ENCODE results near the gene XRRA1. TPM values are rescaled to one million over a fixed set of nuclear protein-coding genes. Genes with fewer than 3 reads are reported as not detected.
"Not testable (repeated sequence)": the region's sequence is repeated elsewhere in the genome, so short reads cannot be mapped to it uniquely, and the experiment has no call there.

The XRRA1 gene
- total RNA-seq, 1 donor from 2014 or later: 9.6 TPM

DNA sequence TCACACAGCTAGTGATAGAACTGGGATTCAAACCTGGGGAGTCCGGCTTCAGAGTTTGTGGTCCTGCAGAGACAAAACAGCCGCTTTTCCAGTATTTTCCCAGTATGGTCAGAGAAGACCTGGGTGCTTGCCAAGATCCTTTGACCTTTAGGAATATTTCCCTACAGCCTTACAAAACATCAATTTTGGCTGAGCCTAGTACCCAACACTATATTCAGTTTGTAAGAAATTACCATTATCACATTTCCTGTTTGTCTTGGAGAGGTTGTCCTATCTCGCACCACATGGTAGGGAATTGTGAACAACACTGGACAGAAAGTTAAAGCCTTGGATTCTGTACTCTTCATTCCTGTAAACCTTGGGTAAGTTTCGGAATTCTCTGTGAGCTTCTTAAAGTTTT lies 29.1 kb upstream of the XRRA1 start:
- Histone ChIP-seq H3K27ac (no peak overlapping the region), H3K9me3 (no peaks in the 10 kb centered on the region), H3K36me3 (peaks cover 0 to 23% of the 10 kb centered on the region in 2 donors), H3K4me1 (no peaks in the 10 kb centered on the region), H3K4me3 (no peak overlapping the region), H3K27me3 (no peaks in the 10 kb centered on the region)
- no peak for TF ChIP-seq POLR2AphosphoS5 (IDR thresholded peaks at IDR 0.05; ENCODE audit: insufficient read depth in 1 of 2, low read depth in 1 of 2)
- TF ChIP-seq, protein P1, sequence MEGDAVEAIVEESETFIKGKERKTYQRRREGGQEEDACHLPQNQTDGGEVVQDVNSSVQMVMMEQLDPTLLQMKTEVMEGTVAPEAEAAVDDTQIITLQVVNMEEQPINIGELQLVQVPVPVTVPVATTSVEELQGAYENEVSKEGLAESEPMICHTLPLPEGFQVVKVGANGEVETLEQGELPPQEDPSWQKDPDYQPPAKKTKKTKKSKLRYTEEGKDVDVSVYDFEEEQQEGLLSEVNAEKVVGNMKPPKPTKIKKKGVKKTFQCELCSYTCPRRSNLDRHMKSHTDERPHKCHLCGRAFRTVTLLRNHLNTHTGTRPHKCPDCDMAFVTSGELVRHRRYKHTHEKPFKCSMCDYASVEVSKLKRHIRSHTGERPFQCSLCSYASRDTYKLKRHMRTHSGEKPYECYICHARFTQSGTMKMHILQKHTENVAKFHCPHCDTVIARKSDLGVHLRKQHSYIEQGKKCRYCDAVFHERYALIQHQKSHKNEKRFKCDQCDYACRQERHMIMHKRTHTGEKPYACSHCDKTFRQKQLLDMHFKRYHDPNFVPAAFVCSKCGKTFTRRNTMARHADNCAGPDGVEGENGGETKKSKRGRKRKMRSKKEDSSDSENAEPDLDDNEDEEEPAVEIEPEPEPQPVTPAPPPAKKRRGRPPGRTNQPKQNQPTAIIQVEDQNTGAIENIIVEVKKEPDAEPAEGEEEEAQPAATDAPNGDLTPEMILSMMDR (IDR thresholded peaks at IDR 0.05): no peak
- no peak for TF ChIP-seq POLR2A (IDR thresholded peaks at IDR 0.05)
- intact Hi-C loops (cut with DNase I): no loop called here
- no peak for DNase-seq (ENCODE audit: extremely low spot score in 2 of 2)

DNA sequence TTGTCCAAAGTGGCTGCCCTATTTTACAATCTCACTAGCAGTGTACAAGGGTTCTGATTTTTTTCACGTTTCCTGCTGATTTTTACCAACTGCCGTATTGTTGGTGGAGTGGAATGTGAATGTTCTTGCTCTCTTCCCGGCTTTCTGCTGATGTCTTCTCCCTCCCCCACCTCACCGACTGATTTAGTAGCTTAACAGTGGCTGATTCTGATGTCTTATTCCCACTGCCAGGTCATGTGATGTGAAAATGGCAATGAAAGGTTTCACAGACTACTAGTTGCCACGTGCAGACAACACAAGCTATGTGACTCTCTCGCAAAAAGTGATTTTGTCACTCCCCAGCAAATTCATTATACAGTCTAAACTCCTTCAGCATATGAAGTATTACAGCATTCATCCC lies 22.5 kb upstream of the XRRA1 start:
- Histone ChIP-seq H3K4me1 (no peaks in the 10 kb centered on the region), H3K27me3 (no peaks in the 10 kb centered on the region), H3K36me3 (peaks cover 0 to 51% of the 10 kb centered on the region in 2 donors), H3K27ac (no peak overlapping the region), H3K9me3 (no peaks in the 10 kb centered on the region), H3K4me3 (no peak overlapping the region)
- intact Hi-C loops (cut with DNase I): no loop called here
- no peak for DNase-seq (ENCODE audit: extremely low spot score in 2 of 2)
- TF ChIP-seq, protein P1 (IDR thresholded peaks at IDR 0.05): no peak
- TF ChIP-seq POLR2A (IDR thresholded peaks at IDR 0.05) (no peak), POLR2AphosphoS5 (IDR thresholded peaks at IDR 0.05; ENCODE audit: insufficient read depth in 1 of 2, low read depth in 1 of 2) (no peak)

DNA sequence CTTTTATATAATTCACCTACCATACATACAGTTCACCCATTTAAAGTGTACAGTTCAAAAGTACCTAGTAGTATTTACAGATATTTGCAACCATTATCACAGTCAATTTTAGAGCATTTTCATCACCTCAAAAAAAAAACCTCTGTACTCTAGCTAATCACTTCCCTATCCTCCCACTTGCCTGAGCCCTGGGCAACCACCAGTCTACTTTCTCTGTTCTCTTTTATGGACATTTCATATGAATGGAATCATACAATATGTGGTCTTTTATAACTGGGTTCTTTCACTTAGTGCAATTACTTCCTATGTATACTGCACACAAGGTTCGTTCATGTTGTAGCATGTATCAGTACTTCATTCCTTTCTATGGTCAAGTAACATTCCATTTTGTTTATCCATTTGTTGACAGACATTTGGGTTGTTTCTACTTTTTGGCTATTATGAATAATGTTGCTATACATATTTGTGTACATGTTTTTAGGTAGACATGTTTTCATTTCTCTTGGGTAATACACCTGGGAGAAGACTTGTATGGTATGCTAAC lies 22.0 kb upstream of the XRRA1 start:
- no peak for DNase-seq (ENCODE audit: extremely low spot score in 2 of 2)
- intact Hi-C loops (cut with DNase I): no loop called here
- no peak for TF ChIP-seq POLR2AphosphoS5 (IDR thresholded peaks at IDR 0.05; ENCODE audit: insufficient read depth in 1 of 2, low read depth in 1 of 2)
- TF ChIP-seq POLR2A (IDR thresholded peaks at IDR 0.05): no peak
- TF ChIP-seq, protein P1 (IDR thresholded peaks at IDR 0.05): no peak
- no peak overlapping the region for H3K4me3 ChIP-seq
- no peak overlapping the region for H3K27ac ChIP-seq
- no peaks in the 10 kb centered on the region for H3K9me3 ChIP-seq
- H3K36me3 ChIP-seq: peaks cover 0 to 46% of the 10 kb centered on the region in 2 donors
- H3K4me1 ChIP-seq: no peaks in the 10 kb centered on the region
- no peaks in the 10 kb centered on the region for H3K27me3 ChIP-seq

DNA sequence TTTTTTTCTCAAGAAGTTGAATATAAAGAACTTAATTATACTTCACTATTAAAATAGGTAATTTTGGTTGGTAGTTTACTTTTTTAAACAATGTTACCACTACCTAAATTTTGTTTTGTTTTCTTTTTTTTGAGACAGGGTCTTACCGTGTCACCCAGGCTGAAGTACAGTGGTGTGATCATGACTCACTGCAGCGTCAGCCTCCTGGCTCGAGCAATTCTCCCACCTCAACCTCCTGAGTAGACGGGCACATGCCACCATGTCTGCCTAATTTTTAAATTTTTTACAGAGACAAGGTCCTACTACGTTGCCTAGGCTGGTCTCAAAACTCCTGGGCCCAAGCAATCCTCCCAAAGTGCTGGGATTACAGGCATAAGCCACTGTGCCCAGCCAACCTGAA lies 17.8 kb upstream of the XRRA1 start:
- no peaks in the 10 kb centered on the region for H3K27me3 ChIP-seq
- peaks cover 0 to 16% of the 10 kb centered on the region in 2 donors for H3K36me3 ChIP-seq
- TF ChIP-seq POLR2AphosphoS5 (IDR thresholded peaks at IDR 0.05; ENCODE audit: insufficient read depth in 1 of 2, low read depth in 1 of 2) (no peak), POLR2A (IDR thresholded peaks at IDR 0.05) (no peak)
- TF ChIP-seq, protein P1 (IDR thresholded peaks at IDR 0.05): no peak
- H3K27ac ChIP-seq: no peak overlapping the region
- peaks cover 17% of the 10 kb centered on the region for H3K4me1 ChIP-seq
- no peaks in the 10 kb centered on the region for H3K9me3 ChIP-seq
- intact Hi-C loops (cut with DNase I): no loop called here
- DNase-seq (ENCODE audit: extremely low spot score in 2 of 2): no peak
- no peak overlapping the region for H3K4me3 ChIP-seq

DNA sequence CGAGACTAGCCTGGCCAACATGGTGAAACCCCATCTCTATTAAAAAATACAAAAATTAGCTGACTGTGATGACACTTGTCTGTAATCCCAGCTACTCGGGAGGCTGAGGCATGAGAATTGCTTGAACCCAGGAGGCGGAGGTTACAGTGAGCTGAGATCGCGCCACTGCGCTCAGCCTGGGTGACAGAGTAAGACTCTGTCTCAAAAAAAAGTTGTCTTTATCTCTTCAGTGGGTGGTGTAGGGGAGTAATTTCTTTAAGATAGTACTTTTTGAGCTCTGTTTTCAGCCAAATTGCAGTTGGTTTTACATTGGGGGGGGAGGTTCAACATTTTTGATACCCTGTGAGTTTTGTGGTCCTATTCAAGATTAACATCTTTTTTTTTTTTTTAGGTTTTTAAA lies 11.2 kb upstream of the XRRA1 start:
- H3K4me3 ChIP-seq; intact Hi-C loops (cut with DNase I); H3K36me3 ChIP-seq; H3K9me3 ChIP-seq; H3K27ac ChIP-seq; H3K27me3 ChIP-seq; DNase-seq (ENCODE audit: extremely low spot score in 2 of 2): not testable (repeated sequence)
- peaks cover 57% of the 10 kb centered on the region for H3K4me1 ChIP-seq
